Glomerular endothelial cell (primary cell): Measurements from ENCODE around the gene CDPF1. TPM values are rescaled to one million over a fixed set of nuclear protein-coding genes. Genes with fewer than 3 reads are reported as not detected.
"Not testable (repeated sequence)": the region's sequence is repeated elsewhere in the genome, so short reads cannot be mapped to it uniquely, and the experiment has no call there.

ENCODE experiments used
- DNase-seq: peaks from one replicate; pipeline ENCODE4 v3.0.0-alpha.2; 2011; ENCODE audit warnings: low read depth, low spot score; ENCODE audit errors: extremely low read depth
- total RNA-seq: library from RNA; depleted of rRNA; stranded (reverse); fragments of >200 nt; gene quantifications from 2 replicates; pipeline ENCODE4 v1.2.3, GENCODE V29; 2015

Gene CDPF1
- total RNA-seq, 1 donor from 2014 or later: 11.2 TPM

DNA sequence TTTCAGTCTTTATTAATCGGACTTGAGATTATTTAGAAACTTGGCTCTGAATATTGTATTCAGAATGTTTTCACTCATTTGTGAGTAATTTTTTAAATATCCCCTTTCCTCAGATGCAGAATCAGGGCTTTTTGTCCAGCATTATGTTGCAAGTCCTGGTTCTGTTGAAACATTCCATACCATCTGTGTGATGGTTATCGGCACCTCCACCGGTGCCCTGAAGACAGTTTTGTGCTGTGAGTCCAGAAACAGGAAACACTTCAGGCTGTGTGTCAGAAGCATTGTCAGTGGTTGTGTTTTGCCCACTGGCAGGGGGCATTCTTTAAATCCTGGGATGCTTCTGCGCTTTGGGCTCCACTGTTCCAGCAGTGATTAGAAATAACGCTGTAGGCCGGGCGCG lies 20.4 kb downstream of the CDPF1 start:
- no peak for DNase-seq

DNA sequence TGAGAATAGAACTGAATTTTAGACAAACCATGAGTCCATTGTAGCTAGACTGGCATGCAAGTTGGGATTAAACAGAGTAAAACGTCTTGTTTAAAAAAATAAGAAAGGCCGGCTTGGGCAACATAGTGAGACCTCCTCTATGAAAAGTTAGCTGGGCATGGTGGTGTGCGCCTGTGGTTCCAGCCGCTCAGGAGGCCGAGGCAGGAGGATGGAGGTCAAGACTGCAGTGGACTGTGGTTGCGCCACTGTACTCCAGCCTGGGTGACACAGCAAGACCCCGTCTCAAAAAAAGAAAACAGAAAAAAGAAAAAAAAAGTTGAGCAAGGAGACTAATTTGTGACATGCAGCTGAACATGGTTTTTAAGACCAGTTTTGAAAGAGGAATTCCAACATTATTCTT lies 23.5 kb downstream of the CDPF1 start:
- no peak for DNase-seq

DNA sequence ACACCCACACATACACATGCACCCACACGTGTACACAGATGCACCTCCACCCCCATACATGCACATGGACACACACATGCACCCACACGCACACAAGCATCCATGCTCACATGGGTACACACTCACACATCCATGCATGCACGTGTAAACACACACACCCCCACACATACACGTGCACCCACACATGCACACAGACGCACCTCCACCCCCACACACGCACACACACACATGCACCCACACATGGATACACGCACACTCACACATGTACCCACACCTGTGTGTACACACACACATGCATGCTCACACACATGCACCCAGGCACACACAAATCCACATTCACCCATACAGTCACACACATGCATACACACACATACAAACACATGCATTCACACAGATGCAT lies 24.5 kb downstream of the CDPF1 start:
- no peak for DNase-seq

DNA sequence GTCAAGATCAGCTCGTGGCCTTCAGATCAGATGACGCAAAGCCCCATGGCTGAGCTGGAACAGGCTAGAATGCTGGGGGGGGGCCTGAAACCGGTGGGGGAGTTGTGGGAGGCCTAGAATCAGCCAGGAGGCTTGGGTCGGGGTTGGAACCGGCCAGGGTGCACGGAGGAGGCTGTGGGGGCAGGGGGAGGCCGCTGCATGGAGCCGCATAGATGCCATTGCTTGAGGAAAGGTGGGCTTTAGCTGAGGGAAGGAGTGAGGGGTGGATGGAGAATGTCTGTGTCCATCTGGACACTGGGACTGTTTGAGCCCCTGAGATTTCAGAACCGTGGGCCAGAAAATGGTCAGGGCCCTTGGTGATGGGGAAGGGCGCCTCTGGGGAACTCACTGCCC lies 25.2 kb downstream of the CDPF1 start:
- DNase-seq: no peak

- DNase-seq: no peak
Measured at GRCh38 chr22:46224044-46224897, 25.8 kb downstream of the CDPF1 start.

DNA sequence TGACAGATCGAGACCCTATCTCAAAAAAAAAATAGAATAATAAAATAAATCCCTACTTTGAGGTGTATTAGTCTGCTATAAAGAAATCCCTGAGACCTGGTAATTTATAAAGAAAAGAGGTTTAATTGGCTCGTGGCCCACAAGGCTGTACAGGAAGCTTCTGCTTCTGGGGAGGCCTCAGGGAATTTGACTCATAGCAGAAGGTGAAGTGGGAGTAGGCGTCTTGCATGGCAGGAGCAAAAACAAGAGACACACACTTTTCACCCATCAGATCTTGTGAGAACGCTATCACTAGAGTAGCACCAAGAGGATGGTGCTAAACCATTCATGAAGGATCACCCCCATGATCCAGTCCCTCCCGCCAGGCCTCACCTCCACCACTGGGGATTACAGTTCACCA lies 29.2 kb downstream of the CDPF1 start:
- no peak for DNase-seq

- DNase-seq: no peak
Measured at GRCh38 chr22:46219636-46220035, 30.5 kb downstream of the CDPF1 start.

DNA sequence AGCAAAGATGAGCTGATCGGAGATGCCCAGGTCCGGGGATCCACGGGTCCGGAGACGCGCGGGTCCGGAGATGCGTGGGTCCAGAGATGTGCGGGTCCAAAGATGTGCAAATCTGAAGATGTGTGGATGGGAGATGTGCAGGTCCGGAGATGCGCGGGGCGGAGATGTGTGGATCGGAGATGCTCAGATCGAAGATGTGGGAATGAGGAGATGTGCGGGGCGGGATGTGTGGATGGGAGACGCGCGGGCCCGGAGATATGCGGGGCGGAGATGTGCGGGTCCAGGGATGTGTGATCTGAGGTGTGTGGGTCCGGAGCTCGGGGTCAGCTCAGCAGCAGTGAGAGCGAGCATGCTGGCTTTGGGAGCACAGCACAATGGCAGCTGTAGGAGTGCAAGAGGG lies 35.5 kb downstream of the CDPF1 start:
- DNase-seq: no peak

DNA sequence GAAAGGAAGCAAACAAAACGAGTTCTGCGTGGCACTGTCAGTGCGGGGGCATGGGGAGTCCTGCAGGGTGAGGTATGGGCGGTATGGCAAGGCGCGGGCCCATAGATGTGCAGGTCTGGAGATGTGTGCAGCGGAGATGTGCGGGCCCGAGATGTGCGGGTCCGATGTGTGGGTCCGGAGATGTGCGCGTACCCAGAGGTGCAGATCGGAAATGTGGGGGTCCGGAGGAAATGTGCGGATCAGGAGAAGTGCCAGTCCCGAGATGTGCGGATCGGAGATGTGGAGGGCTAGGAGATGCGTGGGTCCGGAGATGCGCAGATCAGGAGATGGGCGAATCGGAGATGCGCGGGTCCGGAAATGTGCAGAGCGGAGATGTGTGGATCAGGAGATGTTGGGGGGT lies 35.9 kb downstream of the CDPF1 start:
- DNase-seq: no peak

DNA sequence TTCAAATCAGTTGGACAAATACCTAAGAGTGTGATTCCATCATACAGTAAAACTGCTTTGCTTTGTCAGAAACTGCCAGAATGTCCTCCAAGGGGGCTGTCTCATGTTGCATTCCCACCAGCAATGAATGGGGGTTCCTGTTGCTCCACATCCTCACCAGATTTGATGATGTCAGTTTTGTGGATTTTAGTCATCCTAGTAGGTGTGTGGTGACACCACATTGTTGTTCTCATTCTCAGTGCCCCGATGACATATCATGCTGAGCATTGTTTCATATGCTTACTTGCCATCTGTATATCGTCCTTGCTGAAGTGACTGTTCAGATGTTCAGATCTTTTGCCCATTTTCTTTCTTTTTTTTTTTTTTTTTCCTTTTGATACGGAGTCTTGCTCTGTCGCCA lies 37.0 kb downstream of the CDPF1 start:
- DNase-seq: no peak

DNA sequence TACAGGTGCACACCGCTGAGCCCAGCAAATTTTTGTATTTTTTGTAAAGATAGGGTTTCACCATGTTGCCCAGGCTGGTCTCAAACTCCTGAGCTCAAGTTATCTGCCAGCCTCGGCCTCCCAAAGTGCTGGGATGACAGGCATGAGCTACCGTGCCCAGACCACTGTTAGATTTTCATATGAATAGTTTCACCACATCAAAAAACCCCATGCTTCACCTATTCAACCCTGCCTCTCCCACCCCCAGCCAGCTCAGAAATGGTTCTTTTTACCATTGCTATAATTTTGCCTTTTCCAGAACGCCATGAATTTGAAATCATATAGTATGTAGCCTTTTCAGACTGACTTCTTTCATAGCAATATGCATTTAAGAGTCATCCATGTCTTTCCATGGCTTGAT lies 37.9 kb downstream of the CDPF1 start:
- no peak for DNase-seq

DNA sequence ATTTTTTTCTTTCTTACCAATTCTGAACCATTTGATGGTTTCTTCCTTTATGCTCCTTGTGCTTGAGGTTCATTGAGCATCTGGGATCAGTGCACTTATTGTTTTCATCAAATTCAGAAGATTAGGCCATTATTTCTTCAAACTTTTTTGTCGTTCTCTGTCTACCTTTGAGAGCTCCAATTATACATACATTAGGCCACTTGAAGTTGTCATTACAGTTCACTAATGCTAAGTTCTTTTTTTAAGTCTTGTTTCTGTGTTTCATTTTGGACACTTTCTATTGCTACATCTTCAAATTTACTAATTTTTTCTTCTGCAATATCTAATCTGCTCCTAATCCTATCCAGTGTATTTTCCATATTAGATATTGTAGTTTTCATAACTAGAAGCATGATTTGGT lies 40.8 kb downstream of the CDPF1 start:
- DNase-seq: no peak

- DNase-seq: no peak
Measured at GRCh38 chr22:46203601-46203980, 46.5 kb downstream of the CDPF1 start.

DNA sequence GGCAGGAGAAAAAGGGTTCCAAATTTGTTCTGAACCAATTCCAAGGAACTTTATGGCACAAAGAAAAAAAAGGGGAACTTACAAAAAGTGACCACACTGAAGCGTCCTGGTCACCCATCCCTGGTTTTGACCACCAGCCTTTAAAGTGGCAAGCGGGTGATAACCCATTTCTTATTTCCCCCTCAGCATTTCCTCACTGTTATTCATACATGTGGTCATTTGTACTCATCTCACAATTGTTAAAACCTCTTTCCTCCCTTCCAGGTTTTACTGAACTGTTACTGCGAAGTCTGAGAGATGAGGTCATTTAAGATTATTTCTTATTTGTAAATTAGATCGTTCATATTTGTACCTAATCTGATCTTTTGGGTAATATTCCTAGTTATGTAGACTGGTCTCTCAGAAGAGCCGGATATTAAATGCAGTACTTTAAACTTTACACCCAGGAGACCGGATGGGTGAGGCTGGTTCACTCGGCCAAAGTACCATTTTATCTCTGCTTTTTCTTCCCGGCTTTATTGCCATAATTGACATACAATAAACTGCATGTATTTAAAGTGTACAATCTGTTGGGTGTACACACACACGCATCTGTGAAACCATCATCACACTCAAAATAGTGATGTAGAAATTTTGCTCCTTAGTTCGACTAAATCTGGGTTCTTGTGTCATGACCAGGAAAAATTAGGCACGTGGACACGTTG lies 47.0 kb downstream of the CDPF1 start:
- DNase-seq: no peak

DNA sequence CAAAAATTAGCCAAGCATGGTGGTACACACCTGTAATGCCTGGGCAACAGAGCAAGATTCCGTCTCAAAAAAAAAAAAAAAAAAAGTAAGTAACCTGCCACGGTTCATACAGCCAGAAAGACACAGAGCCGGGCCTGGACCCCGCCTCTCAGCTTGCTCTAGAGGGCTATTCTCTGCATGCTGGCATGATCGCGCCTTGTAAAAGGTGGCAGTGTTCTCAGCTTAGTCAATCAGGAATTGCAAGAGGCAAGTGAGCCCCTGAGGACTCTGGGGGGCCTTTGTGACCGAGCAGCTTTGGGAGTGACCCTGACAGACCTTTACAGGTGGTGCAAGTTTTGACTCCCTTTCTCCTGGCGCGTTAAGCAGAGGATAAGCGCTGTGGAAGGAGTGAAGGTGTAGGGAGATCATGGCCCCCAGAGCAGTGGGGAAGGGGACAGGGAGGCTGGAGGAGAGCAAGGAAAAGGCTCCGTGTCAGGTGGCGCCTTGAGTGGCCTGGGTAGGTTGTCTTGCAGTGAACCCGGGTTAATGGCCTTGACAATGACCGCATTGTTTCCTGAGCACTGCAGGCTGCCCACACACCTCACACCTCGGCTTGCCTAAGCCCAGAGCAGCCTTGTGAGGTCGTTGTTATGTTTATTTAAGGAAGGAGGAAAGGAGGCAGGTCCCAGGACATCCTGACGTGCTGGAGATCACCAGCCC lies 48.9 kb downstream of the CDPF1 start:
- no peak for DNase-seq

GRCh38 chr22:46198806-46199205 lies 51.3 kb downstream of the CDPF1 start:
- not testable (repeated sequence) for DNase-seq

DNA sequence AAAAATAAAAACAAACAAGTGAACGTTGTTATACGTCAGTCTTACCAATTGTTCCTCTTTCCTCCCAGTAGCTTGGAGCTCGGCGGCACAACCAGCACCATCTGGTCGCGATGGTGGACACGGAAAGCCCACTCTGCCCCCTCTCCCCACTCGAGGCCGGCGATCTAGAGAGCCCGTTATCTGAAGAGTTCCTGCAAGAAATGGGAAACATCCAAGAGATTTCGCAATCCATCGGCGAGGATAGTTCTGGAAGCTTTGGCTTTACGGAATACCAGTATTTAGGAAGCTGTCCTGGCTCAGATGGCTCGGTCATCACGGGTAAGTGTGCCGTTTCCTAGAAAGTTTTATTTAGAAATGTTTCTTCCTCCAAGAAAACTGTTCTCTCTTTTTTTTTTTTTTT lies 51.8 kb downstream of the CDPF1 start:
- no peak for DNase-seq

DNA sequence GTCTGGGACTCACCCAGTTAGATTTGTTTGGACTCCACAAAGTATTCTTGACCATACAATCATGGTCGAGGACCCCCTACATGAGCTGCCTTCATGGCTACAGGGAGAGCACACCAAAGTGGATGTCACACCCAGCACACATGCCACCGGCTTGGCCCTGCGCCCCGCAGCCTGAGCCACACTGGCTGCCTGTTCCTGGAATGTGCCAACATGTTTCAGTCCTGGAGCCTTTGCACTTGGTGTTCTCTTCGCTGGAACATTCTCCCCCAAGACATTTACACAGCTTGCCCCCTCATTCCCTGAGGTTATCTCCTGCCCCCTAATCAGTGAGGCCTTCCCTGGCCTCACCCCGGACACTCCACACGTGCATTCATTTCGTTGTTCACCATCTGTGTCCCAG lies 53.8 kb downstream of the CDPF1 start:
- no peak for DNase-seq

- DNase-seq: no peak
Measured at GRCh38 chr22:46195487-46196165, 54.5 kb downstream of the CDPF1 start.
